Fibroblast of pulmonary artery (primary cell): ENCODE results near the gene SYT9.

Experiments used
- DNase-seq: peaks from one replicate; pipeline ENCODE4 v3.0.0-alpha.2; 2010; ENCODE audit warnings: low read depth
- H3K4me3 ChIP-seq: replicated peaks from 2 replicates; pipeline ENCODE4 v1.5.1; 2011; ENCODE audit warnings: low read depth, mild to moderate bottlenecking, control low read depth, low read length, moderate library complexity
- TF ChIP-seq, protein P1 (sequence below): IDR thresholded peaks from 2 replicates; pipeline ENCODE4 v1.5.1; 2011; ENCODE audit warnings: mild to moderate bottlenecking, control low read depth, low read length, inconsistent platforms; ENCODE audit errors: missing control alignments

SYT9 gene

DNA sequence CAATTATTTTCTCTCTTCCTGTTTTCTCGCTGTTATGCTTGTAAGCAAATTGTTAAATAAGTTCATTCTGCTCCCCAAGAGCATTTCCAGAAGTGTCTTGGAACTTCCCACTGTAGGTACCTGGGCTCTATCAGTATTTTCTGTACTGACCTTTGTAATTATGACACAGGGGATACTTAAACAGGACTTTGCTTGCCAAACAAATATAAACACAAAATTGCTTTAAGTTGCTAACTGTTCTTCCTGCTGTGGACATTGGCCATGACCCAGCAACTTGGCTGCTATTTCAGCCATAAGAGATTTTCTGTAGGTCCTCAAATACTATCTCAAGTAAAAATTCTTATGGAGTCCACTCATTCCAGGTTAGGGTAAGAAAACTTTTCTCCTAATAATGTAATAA lies 30.1 kb downstream of the SYT9 start:
- TF ChIP-seq, protein P1, sequence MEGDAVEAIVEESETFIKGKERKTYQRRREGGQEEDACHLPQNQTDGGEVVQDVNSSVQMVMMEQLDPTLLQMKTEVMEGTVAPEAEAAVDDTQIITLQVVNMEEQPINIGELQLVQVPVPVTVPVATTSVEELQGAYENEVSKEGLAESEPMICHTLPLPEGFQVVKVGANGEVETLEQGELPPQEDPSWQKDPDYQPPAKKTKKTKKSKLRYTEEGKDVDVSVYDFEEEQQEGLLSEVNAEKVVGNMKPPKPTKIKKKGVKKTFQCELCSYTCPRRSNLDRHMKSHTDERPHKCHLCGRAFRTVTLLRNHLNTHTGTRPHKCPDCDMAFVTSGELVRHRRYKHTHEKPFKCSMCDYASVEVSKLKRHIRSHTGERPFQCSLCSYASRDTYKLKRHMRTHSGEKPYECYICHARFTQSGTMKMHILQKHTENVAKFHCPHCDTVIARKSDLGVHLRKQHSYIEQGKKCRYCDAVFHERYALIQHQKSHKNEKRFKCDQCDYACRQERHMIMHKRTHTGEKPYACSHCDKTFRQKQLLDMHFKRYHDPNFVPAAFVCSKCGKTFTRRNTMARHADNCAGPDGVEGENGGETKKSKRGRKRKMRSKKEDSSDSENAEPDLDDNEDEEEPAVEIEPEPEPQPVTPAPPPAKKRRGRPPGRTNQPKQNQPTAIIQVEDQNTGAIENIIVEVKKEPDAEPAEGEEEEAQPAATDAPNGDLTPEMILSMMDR, result no peak
- no peak overlapping the region for H3K4me3 ChIP-seq
- no peak for DNase-seq

- TF ChIP-seq, protein P1, result no peak
- no peak for DNase-seq
- no peak overlapping the region for H3K4me3 ChIP-seq
Measured at GRCh38 chr11:7286178-7286577, 34.5 kb downstream of the SYT9 start.

DNA sequence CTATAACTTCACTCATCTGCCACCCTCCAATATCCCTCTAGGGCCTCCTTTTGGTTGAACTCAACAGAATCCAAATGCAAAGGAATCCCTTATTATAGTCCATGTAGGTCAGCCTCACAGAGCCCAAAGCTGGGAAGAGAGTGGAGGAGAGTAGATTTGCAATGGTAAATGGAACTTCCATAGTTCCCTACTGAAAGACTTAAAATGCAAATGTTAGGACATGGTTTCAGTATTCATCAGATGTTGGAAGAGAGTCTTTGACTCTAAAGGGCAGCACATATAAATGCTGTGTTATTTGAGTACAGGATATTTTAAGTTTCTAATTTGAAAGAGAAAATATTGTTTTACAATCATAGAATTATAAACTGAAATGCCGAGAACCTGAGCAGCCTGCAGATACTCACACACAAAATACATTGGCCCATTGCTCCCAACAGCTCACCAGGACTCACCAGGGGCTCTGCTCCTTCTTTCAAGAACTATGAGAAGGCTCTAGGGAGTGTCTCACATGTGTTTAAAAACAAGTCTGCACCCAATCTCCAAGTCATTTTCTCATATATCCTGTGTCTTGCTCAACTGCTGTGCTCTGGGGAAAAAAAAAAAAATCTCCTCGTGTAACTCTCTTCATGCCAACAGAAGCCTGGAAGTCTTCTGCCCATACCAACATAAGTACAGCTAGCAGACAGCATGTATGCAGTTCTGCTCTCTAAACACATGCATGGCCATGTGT lies 39.6 kb downstream of the SYT9 start:
- DNase-seq, result no peak
- TF ChIP-seq, protein P1, result no peak
- no peak overlapping the region for H3K4me3 ChIP-seq

DNA sequence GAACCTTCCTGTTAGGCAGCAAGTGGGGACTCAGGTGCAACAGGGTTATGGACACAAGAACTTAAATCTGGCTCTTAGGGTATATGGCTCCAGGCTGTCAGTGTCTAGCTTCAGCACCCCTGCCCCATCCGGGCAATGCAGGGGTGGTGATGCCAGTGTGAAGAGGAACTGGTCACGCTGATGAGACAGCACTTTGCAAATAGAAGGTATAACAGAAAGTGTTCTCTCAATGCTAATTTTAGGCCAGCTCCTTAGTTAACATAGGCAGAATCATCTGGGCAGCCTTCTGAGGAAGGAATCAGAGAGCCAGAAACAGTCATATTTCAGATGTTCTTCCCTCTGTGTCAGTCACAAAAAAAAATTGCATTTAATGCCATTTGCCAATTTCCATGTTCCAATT lies 41.2 kb downstream of the SYT9 start:
- TF ChIP-seq, protein P1, result no peak
- no peak for DNase-seq
- H3K4me3 ChIP-seq, result no peak overlapping the region

GRCh38 chr11:7299393-7299792 lies 47.7 kb downstream of the SYT9 start:
- TF ChIP-seq, protein P1, result no peak
- H3K4me3 ChIP-seq, result no peak overlapping the region
- no peak for DNase-seq

- H3K4me3 ChIP-seq, result no peak overlapping the region
- TF ChIP-seq, protein P1, result no peak
- no peak for DNase-seq
Measured at GRCh38 chr11:7300281-7300680, 48.6 kb downstream of the SYT9 start.

DNA sequence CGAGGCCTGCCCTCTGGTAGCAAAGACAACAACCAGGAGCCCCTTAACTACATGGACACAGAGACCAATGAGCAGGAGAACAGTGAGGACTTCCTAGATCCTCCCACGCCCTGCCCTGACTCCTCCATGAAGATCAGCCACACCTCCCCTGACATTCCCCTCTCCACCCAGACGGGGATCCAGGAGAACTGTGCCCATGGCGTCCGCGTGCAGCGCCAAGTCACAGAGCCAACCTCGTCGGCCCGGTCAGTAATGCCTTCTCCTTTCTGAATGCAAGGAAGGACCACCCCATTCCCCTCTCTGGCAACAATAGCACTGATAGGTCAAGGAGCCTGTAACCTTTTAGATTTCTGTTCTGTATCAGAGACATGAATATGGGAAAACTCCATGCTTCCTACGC lies 51.4 kb downstream of the SYT9 start:
- H3K4me3 ChIP-seq, result no peak overlapping the region
- no peak for DNase-seq
- TF ChIP-seq, protein P1, result no peak
